ENCODE measurements around the gene CCDC74A. TPM values are rescaled to one million over a fixed set of nuclear protein-coding genes. Genes with fewer than 3 reads are reported as not detected.
"Not testable (repeated sequence)": the region's sequence is repeated elsewhere in the genome, so short reads cannot be mapped to it uniquely, and the experiment has no call there.

CCDC74A gene
- total and polyA plus RNA-seq, 4 donors = 8.1 to 15.1 (median 11.4) TPM

GRCh38 chr2:131532723-131533608 is 5.3 kb downstream of the CCDC74A start:
- not testable (repeated sequence) for H3K27me3 ChIP-seq (ENCODE audit: control insufficient read depth in 3 of 3, insufficient read depth in 3 of 3, low read length in 2 of 3); H3K9ac ChIP-seq (ENCODE audit: insufficient read depth in 1 of 2, low read length in 2 of 2); H3K9me3 ChIP-seq (ENCODE audit: control insufficient read depth in 4 of 4, insufficient read depth in 3 of 4, low read length in 3 of 4); ATAC-seq (ENCODE audit: insufficient read depth, low FRiP score); H3K4me3 ChIP-seq; DNase-seq; H3K27ac ChIP-seq (ENCODE audit: low read depth in 1 of 2, low read length in 1 of 2); H3K4me1 ChIP-seq (ENCODE audit: control insufficient read depth in 5 of 5, insufficient read depth in 5 of 5, low read length in 5 of 5); H3K36me3 ChIP-seq (ENCODE audit: control insufficient read depth in 4 of 4, insufficient read depth in 4 of 4, low read length in 4 of 4)
- 82 to 85% methylated on average over 22 to 23 of the region's 23 CpGs for WGBS, 2 donors

- not testable (repeated sequence) for ATAC-seq (ENCODE audit: insufficient read depth, low FRiP score); H3K4me1 ChIP-seq (ENCODE audit: control insufficient read depth in 5 of 5, insufficient read depth in 5 of 5, low read length in 5 of 5); H3K9me3 ChIP-seq (ENCODE audit: control insufficient read depth in 4 of 4, insufficient read depth in 3 of 4, low read length in 3 of 4); H3K4me3 ChIP-seq; H3K27ac ChIP-seq (ENCODE audit: low read depth in 1 of 2, low read length in 1 of 2); DNase-seq; H3K27me3 ChIP-seq (ENCODE audit: control insufficient read depth in 3 of 3, insufficient read depth in 3 of 3, low read length in 2 of 3); H3K36me3 ChIP-seq (ENCODE audit: control insufficient read depth in 4 of 4, insufficient read depth in 4 of 4, low read length in 4 of 4); H3K9ac ChIP-seq (ENCODE audit: insufficient read depth in 1 of 2, low read length in 2 of 2)
- WGBS, 2 donors = 83 to 88% methylated on average over 12 to 14 of the region's 17 CpGs
Measured at GRCh38 chr2:131533609-131534316, 6.1 kb downstream of the CCDC74A start.

- not testable (repeated sequence) for H3K36me3 ChIP-seq (ENCODE audit: control insufficient read depth in 4 of 4, insufficient read depth in 4 of 4, low read length in 4 of 4); H3K9me3 ChIP-seq (ENCODE audit: control insufficient read depth in 4 of 4, insufficient read depth in 3 of 4, low read length in 3 of 4); DNase-seq; H3K4me3 ChIP-seq; H3K4me1 ChIP-seq (ENCODE audit: control insufficient read depth in 5 of 5, insufficient read depth in 5 of 5, low read length in 5 of 5); ATAC-seq (ENCODE audit: insufficient read depth, low FRiP score); H3K27ac ChIP-seq (ENCODE audit: low read depth in 1 of 2, low read length in 1 of 2); H3K9ac ChIP-seq (ENCODE audit: insufficient read depth in 1 of 2, low read length in 2 of 2); H3K27me3 ChIP-seq (ENCODE audit: control insufficient read depth in 3 of 3, insufficient read depth in 3 of 3, low read length in 2 of 3)
- 77 to 94% methylated on average over 4 to 11 of the region's 13 CpGs for WGBS, 2 donors
Measured at GRCh38 chr2:131534317-131534672, 6.6 kb downstream of the CCDC74A start.

GRCh38 chr2:131534965-131535364 is 7.3 kb downstream of the CCDC74A start:
- not testable (repeated sequence) for H3K9me3 ChIP-seq (ENCODE audit: control insufficient read depth in 4 of 4, insufficient read depth in 3 of 4, low read length in 3 of 4); ATAC-seq (ENCODE audit: insufficient read depth, low FRiP score); H3K4me1 ChIP-seq (ENCODE audit: control insufficient read depth in 5 of 5, insufficient read depth in 5 of 5, low read length in 5 of 5); H3K9ac ChIP-seq (ENCODE audit: insufficient read depth in 1 of 2, low read length in 2 of 2); H3K27ac ChIP-seq (ENCODE audit: low read depth in 1 of 2, low read length in 1 of 2); DNase-seq; H3K4me3 ChIP-seq; H3K27me3 ChIP-seq (ENCODE audit: control insufficient read depth in 3 of 3, insufficient read depth in 3 of 3, low read length in 2 of 3); H3K36me3 ChIP-seq (ENCODE audit: control insufficient read depth in 4 of 4, insufficient read depth in 4 of 4, low read length in 4 of 4)
- WGBS, 2 donors = 81 to 89% methylated on average over 9 to 11 of the region's 11 CpGs

GRCh38 chr2:131535526-131535925 is 7.8 kb downstream of the CCDC74A start:
- ATAC-seq (ENCODE audit: insufficient read depth, low FRiP score) (no peak), DNase-seq (no peak)
- Histone ChIP-seq H3K36me3 (ENCODE audit: control insufficient read depth in 4 of 4, insufficient read depth in 4 of 4, low read length in 4 of 4) (no peaks in the 10 kb centered on the region), H3K27ac (ENCODE audit: low read depth in 1 of 2, low read length in 1 of 2) (no peak overlapping the region), H3K9ac (ENCODE audit: insufficient read depth in 1 of 2, low read length in 2 of 2) (no peak overlapping the region), H3K27me3 (ENCODE audit: control insufficient read depth in 3 of 3, insufficient read depth in 3 of 3, low read length in 2 of 3) (no peaks in the 10 kb centered on the region), H3K9me3 (ENCODE audit: control insufficient read depth in 4 of 4, insufficient read depth in 3 of 4, low read length in 3 of 4) (no peaks in the 10 kb centered on the region), H3K4me3 (no peak overlapping the region), H3K4me1 (ENCODE audit: control insufficient read depth in 5 of 5, insufficient read depth in 5 of 5, low read length in 5 of 5) (no peaks in the 10 kb centered on the region)
- WGBS, 2 donors = 63 to 76% methylated on average over 4 of the region's 4 CpGs
- no peak for TF ChIP-seq CTCF (IDR thresholded peaks at IDR 0.05; ENCODE audit: control extremely low read depth, extremely low read depth)

GRCh38 chr2:131535951-131536826 is 8.5 kb downstream of the CCDC74A start:
- H3K4me3 ChIP-seq; H3K27ac ChIP-seq (ENCODE audit: low read depth in 1 of 2, low read length in 1 of 2); H3K4me1 ChIP-seq (ENCODE audit: control insufficient read depth in 5 of 5, insufficient read depth in 5 of 5, low read length in 5 of 5); H3K9ac ChIP-seq (ENCODE audit: insufficient read depth in 1 of 2, low read length in 2 of 2); H3K27me3 ChIP-seq (ENCODE audit: control insufficient read depth in 3 of 3, insufficient read depth in 3 of 3, low read length in 2 of 3); H3K9me3 ChIP-seq (ENCODE audit: control insufficient read depth in 4 of 4, insufficient read depth in 3 of 4, low read length in 3 of 4); DNase-seq; H3K36me3 ChIP-seq (ENCODE audit: control insufficient read depth in 4 of 4, insufficient read depth in 4 of 4, low read length in 4 of 4); ATAC-seq (ENCODE audit: insufficient read depth, low FRiP score): not testable (repeated sequence)
- WGBS, 2 donors = 81 to 84% methylated on average over 13 to 20 of the region's 21 CpGs

GRCh38 chr2:131536841-131537240 is 9.2 kb downstream of the CCDC74A start:
- DNase-seq; H3K36me3 ChIP-seq (ENCODE audit: control insufficient read depth in 4 of 4, insufficient read depth in 4 of 4, low read length in 4 of 4); H3K9ac ChIP-seq (ENCODE audit: insufficient read depth in 1 of 2, low read length in 2 of 2); H3K9me3 ChIP-seq (ENCODE audit: control insufficient read depth in 4 of 4, insufficient read depth in 3 of 4, low read length in 3 of 4); H3K27me3 ChIP-seq (ENCODE audit: control insufficient read depth in 3 of 3, insufficient read depth in 3 of 3, low read length in 2 of 3); H3K27ac ChIP-seq (ENCODE audit: low read depth in 1 of 2, low read length in 1 of 2); H3K4me1 ChIP-seq (ENCODE audit: control insufficient read depth in 5 of 5, insufficient read depth in 5 of 5, low read length in 5 of 5); H3K4me3 ChIP-seq; ATAC-seq (ENCODE audit: insufficient read depth, low FRiP score): not testable (repeated sequence)
- 95 to 96% methylated on average over 11 to 14 of the region's 14 CpGs for WGBS, 2 donors

Data from lung (tissue), 12 donors.